Breast epithelium (tissue), 4 donors: ENCODE results near the gene GID8. TPM values are rescaled to one million over a fixed set of nuclear protein-coding genes. Genes with fewer than 3 reads are reported as not detected.

ENCODE experiments used
- DNase-seq, 2 donors: peaks; one replicate each; pipeline ENCODE4 v3.0.0-alpha.2; 2019; ENCODE audit warnings: low spot score in 2 of 2
- H3K27ac ChIP-seq, 2 donors: fragments of 200-600 bp; sonication (generic) in 1 of 2; one replicate each; pipeline ENCODE4 v1.5.1; 2016 to 2019; ENCODE audit warnings: mild to moderate bottlenecking in 1 of 2
- H3K27me3 ChIP-seq, 2 donors: fragments of 200-600 bp; sonication (generic) in 1 of 2; one replicate each; pipeline versions ENCODE4 v1.5.1 to v1.6.0; 2017 to 2019; ENCODE audit warnings: control low read depth in 1 of 2, mild to moderate bottlenecking in 1 of 2
- H3K36me3 ChIP-seq: fragments of 200-600 bp; one replicate; pipeline ENCODE4 v1.5.1; 2019
- H3K4me1 ChIP-seq, 2 donors: fragments of 200-600 bp; sonication (generic); one replicate each; pipeline ENCODE4 v1.5.1; 2016 to 2019; ENCODE audit warnings: control low read depth in 1 of 2
- H3K4me3 ChIP-seq, 3 donors: fragments of 200-600 bp; sonication (generic); 1 replicate in 2 of 3; 2 replicates in 1 of 3; pipeline ENCODE4 v1.5.1; 2016 to 2019; ENCODE audit warnings: mild to moderate bottlenecking in 3 of 3, moderate library complexity in 2 of 3
- H3K9me3 ChIP-seq, 2 donors: fragments of 200-600 bp; sonication (generic) in 1 of 2; one replicate each; pipeline ENCODE4 v1.5.1; 2016 to 2019; ENCODE audit warnings: control low read depth in 1 of 2
- CTCF ChIP-seq, 3 donors: fragments of 450-650 bp; IDR thresholded peaks; one replicate each; pipeline ENCODE4 v1.5.1; 2016 to 2017; ENCODE audit warnings: antibody characterized with exemption in 3 of 3, mild to moderate bottlenecking in 3 of 3, moderate library complexity in 3 of 3
- POLR2A ChIP-seq: fragments of 450-650 bp; IDR thresholded peaks from one replicate; pipeline ENCODE4 v1.6.1; 2016; ENCODE audit warnings: antibody characterized with exemption, mild to moderate bottlenecking, moderate library complexity
- POLR2AphosphoS5 ChIP-seq, 3 donors: sonication (generic); formaldehyde crosslinking; IDR thresholded peaks; one replicate each; pipeline ENCODE4 v1.6.1; 2017; ENCODE audit warnings: antibody characterized with exemption in 3 of 3
- intact Hi-C: fragments of 100-400 bp; cut with DNase I; formaldehyde crosslinking; loops from one replicate; pipeline ENCODE4 v1.15.1; 2023; ENCODE audit warnings: low total_unique reads
- total RNA-seq, 3 donors: library from RNA; depleted of rRNA; stranded (reverse); fragments of >200 nt; gene quantifications; one replicate each; pipeline ENCODE4 v1.1.0, GENCODE V29; 2016

Gene GID8
- total RNA-seq, 3 donors from 2014 or later: 30.2 to 36.7 (median 31.8) TPM

- no peak for TF ChIP-seq POLR2AphosphoS5 (IDR thresholded peaks at IDR 0.05)
- no peak for TF ChIP-seq CTCF (IDR thresholded peaks at IDR 0.05)
- TF ChIP-seq POLR2A: no peak
Observed at GRCh38 chr20:62949153-62949821, 11.3 kb downstream of the GID8 start.

GRCh38 chr20:62949962-62950361 lies 12.0 kb downstream of the GID8 start:
- no peak for TF ChIP-seq CTCF (IDR thresholded peaks at IDR 0.05)
- no peak for TF ChIP-seq POLR2A
- TF ChIP-seq POLR2AphosphoS5 (IDR thresholded peaks at IDR 0.05): no peak
- Histone ChIP-seq H3K27ac (no peak overlapping the region), H3K4me3 (no peak overlapping the region), H3K27me3 (no peaks in the 10 kb centered on the region), H3K9me3 (no peaks in the 10 kb centered on the region), H3K36me3 (no peaks in the 10 kb centered on the region), H3K4me1 (peaks cover 0 to 9% of the 10 kb centered on the region in 2 donors)
- DNase-seq: no peak
- intact Hi-C loops: no loop called here

More at GRCh38 chr20:62949153-62949821, 11.3 kb downstream of the GID8 start:
- H3K36me3 ChIP-seq: no peaks in the 10 kb centered on the region
- H3K4me3 ChIP-seq: no peak overlapping the region
- no peak overlapping the region for H3K27ac ChIP-seq
- no peaks in the 10 kb centered on the region for H3K27me3 ChIP-seq
- intact Hi-C loops: no loop called here
- H3K4me1 ChIP-seq: peaks cover 0 to 9% of the 10 kb centered on the region in 2 donors
- DNase-seq: no peak
- H3K9me3 ChIP-seq: no peaks in the 10 kb centered on the region

- H3K4me1 ChIP-seq: peaks cover 0 to 9% of the 10 kb centered on the region in 2 donors
- H3K27me3 ChIP-seq: no peaks in the 10 kb centered on the region
- intact Hi-C loops: no loop called here
- H3K27ac ChIP-seq: no peak overlapping the region
- no peak for DNase-seq
- no peaks in the 10 kb centered on the region for H3K36me3 ChIP-seq
- no peak overlapping the region for H3K4me3 ChIP-seq
- TF ChIP-seq POLR2AphosphoS5 (IDR thresholded peaks at IDR 0.05): no peak
- TF ChIP-seq POLR2A: no peak
- TF ChIP-seq CTCF (IDR thresholded peaks at IDR 0.05): no peak
- no peaks in the 10 kb centered on the region for H3K9me3 ChIP-seq
Observed at GRCh38 chr20:62950741-62951140, 12.8 kb downstream of the GID8 start.

- Histone ChIP-seq H3K36me3 (no peaks in the 10 kb centered on the region), H3K4me3 (no peak overlapping the region), H3K27me3 (no peaks in the 10 kb centered on the region), H3K27ac (peak overlapping the region in 1 of 2 donors; percentile 94), H3K4me1 (peaks cover 0 to 12% of the 10 kb centered on the region in 2 donors), H3K9me3 (no peaks in the 10 kb centered on the region)
- TF ChIP-seq POLR2A: no peak
- no peak for TF ChIP-seq POLR2AphosphoS5 (IDR thresholded peaks at IDR 0.05)
- TF ChIP-seq CTCF (IDR thresholded peaks at IDR 0.05): no peak
- no peak for DNase-seq
- intact Hi-C loops: no loop called here
Observed at GRCh38 chr20:62951143-62951895, 13.4 kb downstream of the GID8 start.

GRCh38 chr20:62951896-62952372 lies 14.0 kb downstream of the GID8 start:
- no peaks in the 10 kb centered on the region for H3K27me3 ChIP-seq
- H3K27ac ChIP-seq: peak overlapping the region; percentile 79 to 94
- DNase-seq: no peak

More at GRCh38 chr20:62951896-62952372, 14.0 kb downstream of the GID8 start:
- TF ChIP-seq POLR2AphosphoS5 (IDR thresholded peaks at IDR 0.05) (no peak), CTCF (IDR thresholded peaks at IDR 0.05) (no peak), POLR2A (no peak)
- H3K4me3 ChIP-seq: peak overlapping the region; percentile 33 to 70 (median 40)
- H3K9me3 ChIP-seq: no peaks in the 10 kb centered on the region
- peaks cover 0 to 12% of the 10 kb centered on the region in 2 donors for H3K4me1 ChIP-seq
- no peaks in the 10 kb centered on the region for H3K36me3 ChIP-seq
- intact Hi-C loops: no loop called here
